Suprapubic skin (tissue), 4 donors: ENCODE results near the gene DEPDC5. TPM values are rescaled to one million over a fixed set of nuclear protein-coding genes. Genes with fewer than 3 reads are reported as not detected.
"Not testable (repeated sequence)": the region's sequence is repeated elsewhere in the genome, so short reads cannot be mapped to it uniquely, and the experiment has no call there.

Experiments
- DNase-seq, 2 donors: peaks; one replicate each; pipeline ENCODE4 v3.0.0-alpha.2; 2019; ENCODE audit warnings: low spot score in 2 of 2
- H3K27ac ChIP-seq: fragments of 200-600 bp; sonication (generic); one replicate; pipeline ENCODE4 v1.5.1; 2019
- H3K27me3 ChIP-seq: fragments of 200-600 bp; sonication (generic); one replicate; pipeline ENCODE4 v1.5.1; 2019
- H3K36me3 ChIP-seq: fragments of 200-600 bp; sonication (generic); one replicate; pipeline ENCODE4 v1.5.1; 2019
- H3K4me1 ChIP-seq: fragments of 200-600 bp; sonication (generic); one replicate; pipeline ENCODE4 v1.5.1; 2019
- H3K4me3 ChIP-seq: fragments of 200-600 bp; sonication (generic); one replicate; pipeline ENCODE4 v1.5.1; 2019; ENCODE audit warnings: mild to moderate bottlenecking
- H3K9me3 ChIP-seq: fragments of 200-600 bp; sonication (generic); one replicate; pipeline ENCODE4 v1.5.1; 2019
- EP300 ChIP-seq: sonication (generic); formaldehyde crosslinking; IDR thresholded peaks from one replicate; pipeline ENCODE4 v1.6.1; 2017; ENCODE audit warnings: antibody characterized with exemption
- POLR2A ChIP-seq, 2 donors: fragments of 450-650 bp; IDR thresholded peaks; one replicate each; pipeline ENCODE4 v1.6.1; 2017; ENCODE audit warnings: antibody characterized with exemption in 2 of 2, mild to moderate bottlenecking in 2 of 2, moderate library complexity in 2 of 2
- POLR2AphosphoS5 ChIP-seq, 3 donors: sonication (generic); formaldehyde crosslinking; IDR thresholded peaks; one replicate each; pipeline ENCODE4 v1.6.1; 2017; ENCODE audit warnings: antibody characterized with exemption in 3 of 3
- WGBS: methylation state at CpG from one replicate; pipeline ENCODE4 v1.1.5; 2018; 5-methylcytosine and 5-hydroxymethylcytosine counted together
- total RNA-seq, 4 donors: library from RNA; depleted of rRNA; stranded (reverse); fragments of >200 nt; gene quantifications; one replicate each; pipeline ENCODE4 v1.1.0, GENCODE V29; 2016
- TF ChIP-seq, protein P1 (sequence below), 2 donors: fragments of 200-600 bp in 1 of 2; fragments of 450-650 bp in 1 of 2; sonication (generic) in 1 of 2; IDR thresholded peaks; one replicate each; pipeline ENCODE4 v1.5.1; 2016 to 2019; ENCODE audit warnings: antibody characterized with exemption in 2 of 2, mild to moderate bottlenecking in 1 of 2, moderate library complexity in 1 of 2

Gene DEPDC5
- total RNA-seq, 4 donors from 2014 or later: 10.2 to 35.6 (median 15.5) TPM

DNA sequence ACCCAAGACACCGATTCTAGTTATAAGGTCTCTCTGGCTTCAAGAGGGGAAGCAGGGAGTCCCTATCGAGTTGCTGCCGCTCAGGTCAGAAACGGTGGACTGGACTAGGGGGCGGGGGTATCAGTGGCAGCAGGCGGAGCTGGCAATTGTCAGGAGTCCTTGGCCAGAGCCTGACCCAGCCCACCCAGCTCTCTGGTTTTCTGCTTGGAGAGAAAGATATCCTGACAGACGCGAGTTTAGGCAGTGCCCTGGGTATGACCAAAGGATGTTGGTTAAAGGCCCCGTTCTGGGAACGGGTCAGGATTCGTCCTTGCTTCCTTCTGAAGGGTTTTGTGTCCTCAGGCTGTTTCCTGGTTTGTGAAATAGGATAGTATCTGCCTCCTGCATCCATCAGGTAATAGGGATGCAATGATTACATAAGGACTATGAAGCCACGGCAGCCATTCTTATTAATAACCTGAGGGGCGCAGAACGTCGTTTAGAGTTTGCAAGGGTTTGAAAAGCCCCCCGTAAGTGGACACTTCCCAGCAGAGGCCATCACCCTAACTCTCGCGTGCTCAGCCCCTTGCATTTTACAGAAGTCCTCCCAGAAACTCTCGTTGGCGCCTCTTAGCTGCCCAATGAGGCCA, 700 bp upstream of the DEPDC5 start:
- H3K27ac ChIP-seq: peak overlapping the region; percentile 95
- peaks cover 6% of the 10 kb centered on the region for H3K36me3 ChIP-seq
- peak in 1 of 2 donors; percentile 81 for DNase-seq
- H3K27me3 ChIP-seq: no peaks in the 10 kb centered on the region
- H3K4me3 ChIP-seq: peak overlapping the region; percentile 88
- 10% methylated on average over 20 of the region's 20 CpGs for whole genome bisulfite sequencing
- H3K4me1 ChIP-seq: peaks cover 47% of the 10 kb centered on the region
- TF ChIP-seq POLR2AphosphoS5 (IDR thresholded peaks at IDR 0.05) (no peak), EP300 (no peak), POLR2A (IDR thresholded peaks at IDR 0.05) (no peak)
- TF ChIP-seq, protein P1, sequence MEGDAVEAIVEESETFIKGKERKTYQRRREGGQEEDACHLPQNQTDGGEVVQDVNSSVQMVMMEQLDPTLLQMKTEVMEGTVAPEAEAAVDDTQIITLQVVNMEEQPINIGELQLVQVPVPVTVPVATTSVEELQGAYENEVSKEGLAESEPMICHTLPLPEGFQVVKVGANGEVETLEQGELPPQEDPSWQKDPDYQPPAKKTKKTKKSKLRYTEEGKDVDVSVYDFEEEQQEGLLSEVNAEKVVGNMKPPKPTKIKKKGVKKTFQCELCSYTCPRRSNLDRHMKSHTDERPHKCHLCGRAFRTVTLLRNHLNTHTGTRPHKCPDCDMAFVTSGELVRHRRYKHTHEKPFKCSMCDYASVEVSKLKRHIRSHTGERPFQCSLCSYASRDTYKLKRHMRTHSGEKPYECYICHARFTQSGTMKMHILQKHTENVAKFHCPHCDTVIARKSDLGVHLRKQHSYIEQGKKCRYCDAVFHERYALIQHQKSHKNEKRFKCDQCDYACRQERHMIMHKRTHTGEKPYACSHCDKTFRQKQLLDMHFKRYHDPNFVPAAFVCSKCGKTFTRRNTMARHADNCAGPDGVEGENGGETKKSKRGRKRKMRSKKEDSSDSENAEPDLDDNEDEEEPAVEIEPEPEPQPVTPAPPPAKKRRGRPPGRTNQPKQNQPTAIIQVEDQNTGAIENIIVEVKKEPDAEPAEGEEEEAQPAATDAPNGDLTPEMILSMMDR (IDR thresholded peaks at IDR 0.05): no peak
- no peaks in the 10 kb centered on the region for H3K9me3 ChIP-seq

DNA sequence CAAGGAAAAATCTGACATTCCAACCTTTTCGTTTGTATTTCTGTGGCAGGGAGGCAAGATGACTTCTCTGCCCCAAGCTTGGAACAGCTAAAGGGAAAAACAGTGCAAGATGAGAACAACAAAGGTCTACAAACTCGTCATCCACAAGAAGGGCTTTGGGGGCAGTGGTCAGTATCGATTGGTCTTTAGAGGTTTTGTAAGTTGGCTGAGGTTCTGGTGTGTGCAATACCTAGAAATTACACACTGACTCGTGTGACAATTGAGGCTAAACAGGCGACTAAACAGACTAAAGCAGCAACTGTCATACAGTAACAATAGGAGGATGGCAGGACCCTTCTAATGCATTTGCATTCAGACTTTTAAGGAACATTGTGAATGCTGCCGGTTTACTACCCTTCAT, 994 bp downstream of the DEPDC5 start:
- 23% methylated on average over 6 of the region's 6 CpGs for WGBS
- peak overlapping the region; percentile 88 for H3K4me3 ChIP-seq

DNA sequence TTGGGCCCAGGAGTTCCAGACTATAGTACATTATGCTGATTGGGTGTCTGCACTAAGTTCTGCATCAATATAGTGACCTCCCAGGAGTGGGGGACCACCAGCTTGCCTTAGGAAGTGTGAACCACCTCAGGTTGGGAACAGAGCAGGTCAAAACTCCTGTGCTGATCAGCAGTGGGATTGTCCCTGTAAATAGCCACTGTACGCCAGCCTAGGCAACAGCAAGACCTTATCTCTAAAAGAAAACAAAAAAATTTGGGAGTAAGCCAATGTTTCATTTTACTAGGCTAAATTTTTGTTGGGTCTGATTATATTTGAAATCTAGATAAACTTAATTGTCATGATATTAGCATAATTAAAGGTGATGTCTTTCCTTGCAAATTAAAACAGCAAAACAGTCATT, 3.4 kb downstream of the DEPDC5 start:
- Histone ChIP-seq H3K4me3 (no peak overlapping the region), H3K27ac (no peak overlapping the region), H3K4me1 (peaks cover 26% of the 10 kb centered on the region), H3K9me3 (no peaks in the 10 kb centered on the region), H3K27me3 (no peaks in the 10 kb centered on the region), H3K36me3 (peaks cover 31% of the 10 kb centered on the region)
- TF ChIP-seq POLR2A (IDR thresholded peaks at IDR 0.05): no peak
- TF ChIP-seq, protein P1 (IDR thresholded peaks at IDR 0.05): no peak
- DNase-seq: no peak
- 71% methylated on average over 1 of the region's 1 CpG for WGBS

More for the DNA sequence above, 994 bp downstream of the DEPDC5 start:
- H3K9me3 ChIP-seq: no peaks in the 10 kb centered on the region
- peaks cover 34% of the 10 kb centered on the region for H3K4me1 ChIP-seq
- H3K36me3 ChIP-seq: peaks cover 19% of the 10 kb centered on the region
- H3K27ac ChIP-seq: peak overlapping the region; percentile 95
- TF ChIP-seq, protein P1 (IDR thresholded peaks at IDR 0.05): no peak
- TF ChIP-seq EP300: no peak
- no peak for TF ChIP-seq POLR2AphosphoS5 (IDR thresholded peaks at IDR 0.05)
- TF ChIP-seq POLR2A (IDR thresholded peaks at IDR 0.05): no peak
- no peaks in the 10 kb centered on the region for H3K27me3 ChIP-seq
- no peak for DNase-seq

DNA sequence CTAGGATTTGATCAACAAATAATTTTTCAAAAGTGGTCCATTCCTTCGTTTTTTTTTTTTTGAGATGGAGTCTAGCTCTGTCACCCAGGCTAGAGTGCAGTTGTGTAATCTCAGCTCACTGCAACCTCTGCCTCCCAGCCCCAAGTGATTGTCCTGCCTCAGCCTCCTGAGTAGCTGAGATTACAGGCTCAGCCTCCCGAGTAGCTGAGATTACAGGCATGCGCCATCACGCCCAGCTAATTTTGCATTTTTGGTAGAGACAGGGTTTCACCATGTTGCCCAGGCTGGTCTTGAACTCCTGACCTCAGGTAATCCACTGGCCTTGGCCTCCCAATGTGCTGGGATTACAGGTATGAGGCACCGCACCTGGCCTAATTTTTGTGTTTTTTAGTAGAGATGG, 5.0 kb downstream of the DEPDC5 start:
- Histone ChIP-seq H3K4me1 (peaks cover 14% of the 10 kb centered on the region), H3K36me3 (peaks cover 44% of the 10 kb centered on the region)
- H3K4me3 ChIP-seq, H3K27me3 ChIP-seq, H3K9me3 ChIP-seq, H3K27ac ChIP-seq, DNase-seq: not testable (repeated sequence)
- WGBS: 82% methylated on average over 5 of the region's 5 CpGs

DNA sequence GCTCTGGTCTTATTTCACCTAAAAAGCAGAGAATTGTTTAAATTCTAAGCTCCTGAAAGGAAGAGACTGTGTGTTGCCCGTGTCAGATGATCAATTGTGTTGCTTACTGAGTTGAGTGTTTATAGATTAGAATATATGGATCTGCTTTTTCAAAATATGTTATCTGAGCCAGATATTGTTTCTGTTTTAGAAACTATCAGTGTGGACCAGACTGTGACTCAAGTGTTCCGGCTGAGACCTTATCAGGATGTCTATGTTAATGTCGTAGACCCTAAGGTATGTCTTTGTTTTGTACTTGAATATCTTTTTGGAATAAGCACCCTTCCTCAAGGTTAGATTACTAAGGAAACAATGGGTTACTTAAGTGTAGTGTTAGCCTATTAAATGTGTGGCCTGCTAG, 11.0 kb downstream of the DEPDC5 start:
- DNase-seq: no peak
- peaks cover 75% of the 10 kb centered on the region for H3K36me3 ChIP-seq
- H3K4me3 ChIP-seq: no peak overlapping the region
- H3K27me3 ChIP-seq: no peaks in the 10 kb centered on the region
- no peaks in the 10 kb centered on the region for H3K4me1 ChIP-seq
- 93% methylated on average over 3 of the region's 3 CpGs for WGBS
- no peak for TF ChIP-seq EP300
- no peak for TF ChIP-seq POLR2AphosphoS5 (IDR thresholded peaks at IDR 0.05)
- no peak overlapping the region for H3K27ac ChIP-seq
- no peaks in the 10 kb centered on the region for H3K9me3 ChIP-seq

DNA sequence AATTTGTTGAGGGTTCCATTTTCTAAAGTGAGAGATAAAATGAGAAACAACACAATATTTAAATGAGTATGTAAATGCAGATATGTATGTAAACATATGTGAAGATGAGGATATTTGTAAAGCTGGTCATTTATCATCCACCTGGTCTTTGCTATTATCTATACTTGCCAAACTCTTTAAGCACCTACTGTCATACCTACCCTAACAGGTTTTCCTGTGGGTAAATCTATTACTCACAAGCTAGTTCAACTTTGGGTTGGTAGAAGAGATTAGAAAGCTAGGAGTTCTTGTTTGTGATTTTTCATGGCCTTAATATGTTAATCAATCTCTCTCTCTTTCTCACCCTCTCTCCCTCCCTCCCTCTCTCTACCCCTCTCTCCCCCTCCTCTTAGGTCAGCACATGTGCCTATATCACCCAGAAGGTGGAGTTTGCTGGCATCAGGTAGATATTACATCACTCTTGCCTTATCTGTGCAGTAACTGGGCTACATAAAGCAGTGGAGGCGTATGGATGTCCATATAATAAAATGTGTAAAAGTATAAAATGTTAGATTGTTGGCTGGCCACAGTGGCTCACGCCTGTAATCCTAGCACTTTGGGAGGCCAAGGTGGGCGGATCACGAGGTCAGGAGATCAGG, 14.7 kb downstream of the DEPDC5 start:
- 93% methylated on average over 4 of the region's 4 CpGs for WGBS
- Histone ChIP-seq H3K36me3 (peaks cover 85% of the 10 kb centered on the region), H3K27ac (no peak overlapping the region), H3K4me1 (no peaks in the 10 kb centered on the region), H3K9me3 (no peaks in the 10 kb centered on the region), H3K4me3 (no peak overlapping the region), H3K27me3 (no peaks in the 10 kb centered on the region)
- TF ChIP-seq POLR2AphosphoS5 (IDR thresholded peaks at IDR 0.05): no peak
- no peak for TF ChIP-seq EP300
- TF ChIP-seq, protein P1 (IDR thresholded peaks at IDR 0.05): no peak
- TF ChIP-seq POLR2A (IDR thresholded peaks at IDR 0.05): no peak
- DNase-seq: no peak
